Subcutaneous abdominal adipose tissue (tissue), 5 donors: ENCODE results near the gene TGFB1I1.
A peak's percentile ranks its signal among the peaks of the same experiment; 100 is the strongest.

ENCODE experiments used
- H3K27ac ChIP-seq: one replicate; pipeline ENCODE4 v1.7.0; 2013; ENCODE audit warnings: low read depth, mild to moderate bottlenecking, inconsistent platforms, low read length, moderate library complexity
- H3K27me3 ChIP-seq, 5 donors: one replicate each; pipeline ENCODE4 v1.7.0; 2013; ENCODE audit warnings: low read length in 5 of 5, inconsistent platforms in 1 of 5; ENCODE audit not compliant: control insufficient read depth in 5 of 5, insufficient read depth in 4 of 5
- H3K36me3 ChIP-seq, 5 donors: one replicate each; pipeline ENCODE4 v1.7.0; 2013; ENCODE audit warnings: low read length in 5 of 5; ENCODE audit not compliant: control insufficient read depth in 5 of 5, insufficient read depth in 5 of 5
- H3K4me1 ChIP-seq, 5 donors: one replicate each; pipeline ENCODE4 v1.7.0; 2013; ENCODE audit warnings: low read length in 5 of 5, mild to moderate bottlenecking in 3 of 5, moderate library complexity in 1 of 5; ENCODE audit not compliant: control insufficient read depth in 5 of 5, insufficient read depth in 5 of 5
- H3K4me3 ChIP-seq, 5 donors: one replicate each; pipeline ENCODE4 v1.7.0; 2013; ENCODE audit warnings: low read length in 5 of 5, low read depth in 1 of 5
- H3K9ac ChIP-seq, 5 donors: one replicate each; pipeline ENCODE4 v1.7.0; 2013; ENCODE audit warnings: low read length in 5 of 5, mild to moderate bottlenecking in 4 of 5, moderate library complexity in 3 of 5
- H3K9me3 ChIP-seq, 5 donors: one replicate each; pipeline ENCODE4 v1.7.0; 2013; ENCODE audit warnings: low read length in 5 of 5; ENCODE audit not compliant: control insufficient read depth in 5 of 5
- donor health status: healthy.
- donor health status: healthy.
- donor health status: healthy.
- donor health status: healthy.
- donor health status: healthy.

Gene TGFB1I1

GRCh38 chr16:31460582-31461002, 11.4 kb upstream of the TGFB1I1 start:
- peaks cover 11 to 43% (median 36%) of the 10 kb centered on the region in 5 donors for H3K4me1 ChIP-seq
- H3K9ac ChIP-seq: peak overlapping the region in 2 of 5 donors; percentile 30 to 73
- peaks cover 0 to 39% (median 34%) of the 10 kb centered on the region in 5 donors for H3K36me3 ChIP-seq
- H3K27me3 ChIP-seq: no peaks in the 10 kb centered on the region
- peak overlapping the region; percentile 59 to 82 (median 65) for H3K4me3 ChIP-seq
- no peaks in the 10 kb centered on the region for H3K9me3 ChIP-seq
- H3K27ac ChIP-seq: peak overlapping the region; percentile 66

- no peak overlapping the region for H3K9ac ChIP-seq
- no peaks in the 10 kb centered on the region for H3K27me3 ChIP-seq
- H3K4me1 ChIP-seq: peaks cover 11 to 41% (median 33%) of the 10 kb centered on the region in 5 donors
- H3K4me3 ChIP-seq: no peak overlapping the region
- no peak overlapping the region for H3K27ac ChIP-seq
- no peaks in the 10 kb centered on the region for H3K9me3 ChIP-seq
- peaks cover 0 to 44% (median 41%) of the 10 kb centered on the region in 5 donors for H3K36me3 ChIP-seq
Measured at GRCh38 chr16:31461201-31461920, 10.6 kb upstream of the TGFB1I1 start.

GRCh38 chr16:31461921-31462804, 9.8 kb upstream of the TGFB1I1 start:
- Histone ChIP-seq H3K4me1 (peaks cover 8 to 40% (median 27%) of the 10 kb centered on the region in 5 donors), H3K27me3 (no peaks in the 10 kb centered on the region), H3K27ac (no peak overlapping the region), H3K36me3 (peaks cover 0 to 52% (median 46%) of the 10 kb centered on the region in 5 donors), H3K4me3 (no peak overlapping the region), H3K9ac (no peak overlapping the region), H3K9me3 (no peaks in the 10 kb centered on the region)

- H3K36me3 ChIP-seq: peaks cover 0 to 53% (median 46%) of the 10 kb centered on the region in 5 donors
- no peaks in the 10 kb centered on the region for H3K27me3 ChIP-seq
- no peak overlapping the region for H3K4me3 ChIP-seq
- no peak overlapping the region for H3K9ac ChIP-seq
- H3K4me1 ChIP-seq: peaks cover 3 to 21% (median 13%) of the 10 kb centered on the region in 5 donors
- H3K9me3 ChIP-seq: no peaks in the 10 kb centered on the region
- H3K27ac ChIP-seq: no peak overlapping the region
Measured at GRCh38 chr16:31464348-31464769, 7.6 kb upstream of the TGFB1I1 start.

GRCh38 chr16:31464781-31465260, 7.1 kb upstream of the TGFB1I1 start:
- H3K4me3 ChIP-seq: no peak overlapping the region
- no peaks in the 10 kb centered on the region for H3K9me3 ChIP-seq
- no peak overlapping the region for H3K9ac ChIP-seq
- peaks cover 0 to 53% (median 46%) of the 10 kb centered on the region in 5 donors for H3K36me3 ChIP-seq
- H3K27ac ChIP-seq: no peak overlapping the region
- no peaks in the 10 kb centered on the region for H3K27me3 ChIP-seq
- peaks cover 3 to 21% (median 12%) of the 10 kb centered on the region in 5 donors for H3K4me1 ChIP-seq

- Histone ChIP-seq H3K27me3 (no peaks in the 10 kb centered on the region), H3K36me3 (peaks cover 0 to 53% (median 46%) of the 10 kb centered on the region in 5 donors), H3K4me1 (peaks cover 0 to 12% (median 3%) of the 10 kb centered on the region in 5 donors)
Measured at GRCh38 chr16:31465788-31466370, 6.1 kb upstream of the TGFB1I1 start.

GRCh38 chr16:31466381-31466841, 5.5 kb upstream of the TGFB1I1 start:
- Histone ChIP-seq H3K9ac (no peak overlapping the region), H3K27me3 (peaks cover 0 to 4% (median 2%) of the 10 kb centered on the region in 5 donors), H3K27ac (no peak overlapping the region), H3K4me1 (peaks cover 0 to 17% (median 4%) of the 10 kb centered on the region in 5 donors), H3K36me3 (peaks cover 0 to 53% (median 46%) of the 10 kb centered on the region in 5 donors), H3K9me3 (no peaks in the 10 kb centered on the region), H3K4me3 (no peak overlapping the region)

More at GRCh38 chr16:31465788-31466370, 6.1 kb upstream of the TGFB1I1 start:
- H3K9ac ChIP-seq: no peak overlapping the region
- H3K4me3 ChIP-seq: no peak overlapping the region
- H3K27ac ChIP-seq: no peak overlapping the region
- no peaks in the 10 kb centered on the region for H3K9me3 ChIP-seq

- H3K9me3 ChIP-seq: no peaks in the 10 kb centered on the region
- no peak overlapping the region for H3K27ac ChIP-seq
- no peak overlapping the region for H3K4me3 ChIP-seq
- H3K4me1 ChIP-seq: peaks cover 0 to 24% (median 11%) of the 10 kb centered on the region in 5 donors
- H3K27me3 ChIP-seq: peaks cover 0 to 7% (median 5%) of the 10 kb centered on the region in 5 donors
- H3K9ac ChIP-seq: no peak overlapping the region
- peaks cover 0 to 46% (median 41%) of the 10 kb centered on the region in 5 donors for H3K36me3 ChIP-seq
Measured at GRCh38 chr16:31467151-31467773, 4.7 kb upstream of the TGFB1I1 start.

GRCh38 chr16:31467858-31468257, 4.1 kb upstream of the TGFB1I1 start:
- Histone ChIP-seq H3K27ac (no peak overlapping the region), H3K27me3 (peaks cover 0 to 12% (median 9%) of the 10 kb centered on the region in 5 donors), H3K9ac (no peak overlapping the region), H3K36me3 (peaks cover 0 to 40% (median 35%) of the 10 kb centered on the region in 5 donors), H3K4me1 (peaks cover 0 to 30% (median 17%) of the 10 kb centered on the region in 5 donors), H3K4me3 (no peak overlapping the region), H3K9me3 (peaks cover 0 to 4% (median 0%) of the 10 kb centered on the region in 5 donors)
